Stimulated activated CD8-positive, alpha-beta memory T cell treated with anti-CD3 and anti-CD28 coated beads, Interleukin-2, amount 100 ng/mL, for 48 hours (primary cell): Measurements from ENCODE around the gene OR10P1.

Source experiments
- DNase-seq, 2 donors: peaks; one replicate each; pipeline ENCODE4 v3.0.0-alpha.2; 2020; ENCODE audit warnings: low read depth in 2 of 2

The OR10P1 gene

GRCh38 chr12:55684761-55685370 lies 48.2 kb downstream of the OR10P1 start:
- DNase-seq = no peak

GRCh38 chr12:55685671-55686070 lies 49.0 kb downstream of the OR10P1 start:
- DNase-seq = no peak

GRCh38 chr12:55686366-55687010 lies 49.8 kb downstream of the OR10P1 start:
- no peak for DNase-seq
